Measurements from ENCODE around the gene PTPA.

Gene PTPA

GRCh38 chr9:129163753-129164152 is 52.5 kb downstream of the PTPA start:
- Histone ChIP-seq H3K27me3 (replicated peaks) (no peaks in the 10 kb centered on the region), H3K27ac (no peak overlapping the region), H3K4me3 (ENCODE audit: low read depth, low read length) (no peak overlapping the region), H3K36me3 (replicated peaks) (no peaks in the 10 kb centered on the region)
- DNase-seq: no peak
- TF ChIP-seq CTCF (IDR thresholded peaks at IDR 0.05; ENCODE audit: low read depth, low read length, missing control alignments): no peak
- in situ Hi-C loops (cut with HindIII; ENCODE audit: low pct_ligation_motif_present, low sequenced_read_pairs): loop anchor here (25.0 kb wide), 1 partner anchor 174 kb away; no protein-coding TSS in a partner anchor

DNA sequence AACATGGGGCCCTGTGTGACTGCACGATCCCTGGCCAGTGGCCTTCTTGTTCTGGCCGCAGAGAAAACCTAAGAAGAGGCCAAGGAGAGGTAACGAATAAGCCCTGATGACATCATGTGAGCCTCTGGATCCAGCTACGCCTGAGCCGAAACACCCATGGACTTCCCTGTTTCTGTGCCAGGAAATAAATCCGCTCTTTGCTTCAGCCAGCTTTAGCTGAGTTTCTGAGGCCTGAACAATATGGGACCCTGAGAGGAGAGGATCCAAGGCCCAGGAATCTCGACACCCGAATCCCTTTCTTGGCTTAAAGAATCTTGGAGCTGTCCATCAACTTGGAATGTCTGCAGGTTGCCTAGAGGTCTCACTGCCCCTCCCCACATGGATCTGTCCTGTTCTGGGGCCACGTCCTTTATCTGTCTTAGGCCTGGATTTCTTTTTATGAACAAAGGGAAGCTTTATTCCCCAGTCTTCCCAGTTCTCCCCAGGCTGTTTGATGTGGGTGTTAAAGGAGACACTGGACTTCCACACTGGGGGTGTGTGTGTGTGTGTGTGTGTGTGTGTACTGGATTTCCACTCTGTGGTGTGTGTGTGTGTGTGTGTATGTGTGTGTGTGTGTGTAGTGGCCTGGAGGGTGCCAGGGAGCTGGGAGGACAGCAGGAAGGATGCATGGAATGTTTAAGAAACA is 53.2 kb downstream of the PTPA start:
- no peak for TF ChIP-seq CTCF (IDR thresholded peaks at IDR 0.05; ENCODE audit: low read depth, low read length, missing control alignments)
- Histone ChIP-seq H3K27ac (no peak overlapping the region), H3K4me3 (ENCODE audit: low read depth, low read length) (no peak overlapping the region), H3K36me3 (replicated peaks) (no peaks in the 10 kb centered on the region), H3K27me3 (replicated peaks) (no peaks in the 10 kb centered on the region)
- in situ Hi-C loops (cut with HindIII; ENCODE audit: low pct_ligation_motif_present, low sequenced_read_pairs): loop anchor here (25.0 kb wide), 1 partner anchor 173 kb away; no protein-coding TSS in a partner anchor
- no peak for DNase-seq

- in situ Hi-C loops (cut with HindIII; ENCODE audit: low pct_ligation_motif_present, low sequenced_read_pairs): loop anchor here (25.0 kb wide), 1 partner anchor 172 kb away; no protein-coding TSS in a partner anchor
- Histone ChIP-seq H3K36me3 (replicated peaks) (no peaks in the 10 kb centered on the region), H3K27me3 (replicated peaks) (no peaks in the 10 kb centered on the region), H3K4me3 (ENCODE audit: low read depth, low read length) (no peak overlapping the region), H3K27ac (no peak overlapping the region)
- TF ChIP-seq CTCF (IDR thresholded peaks at IDR 0.05; ENCODE audit: low read depth, low read length, missing control alignments): no peak
- DNase-seq: no peak
Measured at GRCh38 chr9:129165198-129165597, 54.0 kb downstream of the PTPA start.

- in situ Hi-C loops (cut with HindIII; ENCODE audit: low pct_ligation_motif_present, low sequenced_read_pairs): loop anchor here (25.0 kb wide), 1 partner anchor 170 kb away; no protein-coding TSS in a partner anchor
- no peak for TF ChIP-seq CTCF (IDR thresholded peaks at IDR 0.05; ENCODE audit: low read depth, low read length, missing control alignments)
- peak; percentile 59 for DNase-seq
- H3K4me3 ChIP-seq (ENCODE audit: low read depth, low read length): no peak overlapping the region
- no peaks in the 10 kb centered on the region for H3K27me3 ChIP-seq (replicated peaks)
- no peaks in the 10 kb centered on the region for H3K36me3 ChIP-seq (replicated peaks)
- peak overlapping the region; percentile 59 for H3K27ac ChIP-seq
Measured at GRCh38 chr9:129166623-129167557, 55.7 kb downstream of the PTPA start.

GRCh38 chr9:129170229-129170628 is 59.0 kb downstream of the PTPA start:
- no peak overlapping the region for H3K4me3 ChIP-seq (ENCODE audit: low read depth, low read length)
- no peak overlapping the region for H3K27ac ChIP-seq
- no peak for DNase-seq
- in situ Hi-C loops (cut with HindIII; ENCODE audit: low pct_ligation_motif_present, low sequenced_read_pairs): loop anchor here (25.0 kb wide), 1 partner anchor 167 kb away; no protein-coding TSS in a partner anchor
- no peaks in the 10 kb centered on the region for H3K27me3 ChIP-seq (replicated peaks)
- TF ChIP-seq CTCF (IDR thresholded peaks at IDR 0.05; ENCODE audit: low read depth, low read length, missing control alignments): no peak
- no peaks in the 10 kb centered on the region for H3K36me3 ChIP-seq (replicated peaks)

Measured in brain microvascular endothelial cell (primary cell).